GM12878 (cell line): ENCODE results near the gene BNIP2. TPM values are rescaled to one million over a fixed set of nuclear protein-coding genes. Genes with fewer than 3 reads are reported as not detected.

ENCODE experiments used
- ATAC-seq: fragments of 200-7000 bp; cut with Tn5 transposase; 3 replicates; pipeline ENCODE4 v1.9.1; 2020; ENCODE audit warnings: mild to moderate bottlenecking, moderate library complexity
- BruUV-seq: library from RNA; stranded (reverse); fragments of 400-500 nt; replicated peaks from 2 replicates; lab custom pipeline; 2021; lab: Mats Ljungman, UMichigan
- CTCF ChIA-PET: fragments of 300-600 bp; sonication (Branson Sonifier 250); formaldehyde crosslinking; extraction: SDS; loops from one replicate; lab custom pipeline; 2021; ENCODE audit warnings: inconsistent platforms; lab: Yijun Ruan, JAX
- POLR2A ChIA-PET: fragments of 350-600 bp; formaldehyde crosslinking; extraction: SDS; loops from one replicate; lab custom pipeline; 2021; ENCODE audit warnings: inconsistent platforms; lab: Charles Lee
- RAD21 ChIA-PET: fragments of 300-600 bp; sonication (Branson Sonifier 250); formaldehyde crosslinking; loops from one replicate; lab custom pipeline; 2023; ENCODE audit warnings: antibody characterized with exemption; ENCODE audit not compliant: unreplicated experiment; lab: Charles Lee
- SMC1A ChIA-PET: fragments of 300-600 bp; sonication (Branson Sonifier 250); formaldehyde crosslinking; loops from one replicate; lab custom pipeline; 2023; ENCODE audit not compliant: unreplicated experiment, uncharacterized antibody; lab: Charles Lee
- DNase-seq: peaks from one replicate; pipeline ENCODE4 v3.0.0-alpha.2; 2011; ENCODE audit warnings: low read depth, low spot score
- FAIRE-seq: peaks from 3 replicates; lab custom pipeline; 2011; peaks lifted over from hg19 to GRCh38; lab: Jason Lieb, UNC
- H2AFZ ChIP-seq: 2 replicates; pipeline ENCODE4 v1.6.0; 2011; ENCODE audit warnings: low read depth, low read length, control low read depth; ENCODE audit not compliant: control insufficient read depth
- H3K27ac ChIP-seq: 2 replicates; pipeline ENCODE4 v1.5.1; 2011; ENCODE audit warnings: control low read depth; ENCODE audit not compliant: control insufficient read depth, insufficient read depth
- H3K27me3 ChIP-seq, 2 experiments: replicated peaks in 1 of 2; 2 replicates each; pipeline versions ENCODE4 v1.6.0 to v1.6.1; 2011; ENCODE audit warnings: low read length in 1 of 2; ENCODE audit not compliant: control insufficient read depth in 2 of 2, insufficient read depth in 2 of 2
- H3K36me3 ChIP-seq, 2 experiments: 2 replicates each; pipeline ENCODE4 v1.5.1; 2011; ENCODE audit warnings: low read length in 1 of 2; ENCODE audit not compliant: control insufficient read depth in 2 of 2, insufficient read depth in 2 of 2
- H3K4me1 ChIP-seq: 2 replicates; pipeline ENCODE4 v1.6.1; 2011; ENCODE audit warnings: mild to moderate bottlenecking, low read length, moderate library complexity, mixed read lengths; ENCODE audit not compliant: control insufficient read depth, insufficient read depth
- H3K4me2 ChIP-seq: 2 replicates; pipeline ENCODE4 v1.6.0; 2011; ENCODE audit warnings: control low read depth; ENCODE audit not compliant: control insufficient read depth, insufficient read depth
- H3K4me3 ChIP-seq: fragments of 200-600 bp; sonication (generic); 2 replicates; pipeline ENCODE4 v1.5.1; 2016
- H3K79me2 ChIP-seq: 2 replicates; pipeline ENCODE4 v1.6.0; 2011; ENCODE audit warnings: low read length; ENCODE audit not compliant: control insufficient read depth, insufficient read depth
- H3K9ac ChIP-seq: 2 replicates; pipeline ENCODE4 v1.8.0; 2011; ENCODE audit warnings: low read length, control low read depth, mixed read lengths; ENCODE audit not compliant: control insufficient read depth, insufficient read depth
- H3K9me3 ChIP-seq: replicated peaks from 3 replicates; pipeline ENCODE4 v1.5.1; 2011; ENCODE audit warnings: mild to moderate bottlenecking, low read length; ENCODE audit not compliant: control insufficient read depth, insufficient read depth
- H4K20me1 ChIP-seq: 2 replicates; pipeline ENCODE4 v1.6.0; 2011; ENCODE audit not compliant: control insufficient read depth, insufficient read depth
- BACH1 ChIP-seq: fragments of 450-650 bp; IDR thresholded peaks from 2 replicates; pipeline ENCODE4 v1.6.1; 2017; ENCODE audit warnings: mild to moderate bottlenecking, borderline replicate concordance
- CUX1 ChIP-seq: IDR thresholded peaks from 2 replicates; pipeline ENCODE4 v1.6.1; 2012; ENCODE audit warnings: improper control_type of control experiment, low read depth, low read length; ENCODE audit not compliant: insufficient replicate concordance
- ELK1 ChIP-seq: IDR thresholded peaks from 2 replicates; pipeline ENCODE4 v1.6.1; 2012; ENCODE audit warnings: low read depth, low read length, improper control_type of control experiment
- JUNB ChIP-seq: IDR thresholded peaks from 2 replicates; pipeline ENCODE4 v1.6.1; 2016; ENCODE audit warnings: antibody characterized with exemption, mild to moderate bottlenecking
- KDM1A ChIP-seq: fragments of 200-600 bp; sonication (generic); IDR thresholded peaks from 2 replicates; pipeline ENCODE4 v1.6.1; 2016; ENCODE audit warnings: borderline replicate concordance
- POLR2AphosphoS5 ChIP-seq: IDR thresholded peaks from 2 replicates; pipeline ENCODE4 v1.6.1; 2011; ENCODE audit warnings: mild to moderate bottlenecking, low read length, inconsistent platforms
- PRDM15 ChIP-seq: fragments of 450-650 bp; formaldehyde crosslinking; IDR thresholded peaks from 2 replicates; pipeline ENCODE4 v1.4.0; 2020; ENCODE audit warnings: mild to moderate bottlenecking, moderate library complexity
- RAD21 ChIP-seq: IDR thresholded peaks from 2 replicates; pipeline ENCODE4 v1.6.1; 2011; ENCODE audit warnings: mild to moderate bottlenecking, low read depth, low read length, moderate library complexity; ENCODE audit not compliant: insufficient read depth
- STAT3 ChIP-seq: IDR thresholded peaks from 2 replicates; pipeline ENCODE4 v1.6.1; 2011; ENCODE audit warnings: low read depth, low read length, improper control_type of control experiment
- ZBTB4 ChIP-seq: fragments of 450-650 bp; formaldehyde crosslinking; IDR thresholded peaks from 2 replicates; pipeline ENCODE4 v1.4.0; 2022; ENCODE audit warnings: mild to moderate bottlenecking, moderate library complexity
- ZNF622 ChIP-seq: fragments of 450-650 bp; IDR thresholded peaks from 2 replicates; pipeline ENCODE4 v1.6.1; 2017; ENCODE audit warnings: mild to moderate bottlenecking, inconsistent platforms
- WGBS: methylation state at CpG from one replicate; pipeline ENCODE4 v1.1.6; 2016; ENCODE audit warnings: low lambda C conversion rate; ENCODE audit not compliant: insufficient replicate concordance, insufficient coverage; ENCODE audit errors: missing lambda C conversion rate; 5-methylcytosine and 5-hydroxymethylcytosine counted together
- in situ Hi-C: fragments of 300-500 bp; cut with MboI; formaldehyde crosslinking; loops from 9 replicates; pipeline ENCODE4 v1.14.3; 2018; ENCODE audit warnings: mixed read lengths
- intact Hi-C: fragments of 100-400 bp; cut with micrococcal nuclease; formaldehyde crosslinking; loops from one replicate; pipeline ENCODE4 v1.14.2; 2022; ENCODE audit not compliant: unreplicated experiment
- polyA plus RNA-seq, 11 experiments: library from polyadenylated mRNA; depleted of rRNA in 4 of 11; unstranded in 6 of 11; stranded (reverse) in 5 of 11; fragments of >200 nt; fragmentation: Nextera tagmentation in 4 of 11; fragmentation: Illumina TruSeq in 1 of 11; extraction: Ambion mirVana in 4 of 11; extraction: Trizol in 1 of 11; gene quantifications; 1 replicate in 1 of 11; 2 replicates in 10 of 11; pipeline versions ENCODE4 v1.2.1 to v1.2.3, GENCODE V29; 2011 to 2016; ENCODE audit warnings: inconsistent platforms in 2 of 11, missing spikeins in 2 of 11, low read depth in 1 of 11
- total RNA-seq, 4 experiments: library from RNA; depleted of rRNA in 3 of 4; stranded (reverse); fragments of >200 nt in 3 of 4; fragmentation: Illumina TruSeq in 1 of 4; extraction: Trizol in 1 of 4; gene quantifications; 2 replicates each; pipeline versions ENCODE4 v1.2.1 to v1.2.3, GENCODE V29; 2013 to 2021

Gene BNIP2
- total and polyA plus RNA-seq, 10 of the 15 experiments (the other 5 are each of a cell fraction or from before 2014, with no cell fraction given) = 29.9 to 122 (median 67.7) TPM

GRCh38 chr15:59615661-59616060 lies 73.5 kb downstream of the BNIP2 start:
- DNase-seq (no peak), ATAC-seq (no peak), FAIRE-seq (no peak)
- ChIA-PET RAD21 (interaction anchor here (1.7 kb wide), 1 partner anchor 87 kb away, joined by 5 read pairs; no protein-coding TSS in a partner anchor), CTCF (interaction anchor here (0.7 to 3.0 kb wide), 5 partner anchors 17 to 98 kb away, joined by 3 to 22 read pairs (median 3); no protein-coding TSS in a partner anchor), SMC1A (interaction anchor here (1.0 kb wide), 1 partner anchor 41 kb away, joined by 3 read pairs; no protein-coding TSS in a partner anchor), POLR2A (no interaction called here)
- Histone ChIP-seq H3K4me1 (peaks cover 5% of the 10 kb centered on the region; the same call in 1 of the 2 replicates), H4K20me1 (no peaks in the 10 kb centered on the region), H3K27me3 (no peaks in the 10 kb centered on the region), H3K9ac (no peak overlapping the region), H3K4me2 (no peak overlapping the region), H2AFZ (no peak overlapping the region), H3K27ac (no peak overlapping the region), H3K9me3 (peaks cover 3% of the 10 kb centered on the region; the same call in 2 of the 3 replicates), H3K36me3 (no peaks in the 10 kb centered on the region), H3K79me2 (no peaks in the 10 kb centered on the region), H3K4me3 (no peak overlapping the region)
- in situ Hi-C loops (no loop called here), intact Hi-C loops (no loop called here)
- 75% methylated on average over 5 of the region's 5 CpGs for whole genome bisulfite sequencing
- no TSS peak for BruUV-seq
- TF ChIP-seq JUNB = no peak
- TF ChIP-seq ELK1 = no peak
- TF ChIP-seq ZBTB4 = no peak
- no peak for TF ChIP-seq CUX1
- no peak for TF ChIP-seq PRDM15 (CRISPR knock-in tag)
- TF ChIP-seq BACH1 = no peak
- no peak for TF ChIP-seq ZNF622
- TF ChIP-seq KDM1A = no peak
- TF ChIP-seq RAD21 = no peak
- TF ChIP-seq STAT3 = no peak
- TF ChIP-seq POLR2AphosphoS5 = no peak
